AG04449 (cell line): ENCODE results near the gene CXorf65.

ENCODE experiments used
- CTCF ChIA-PET: fragments of 350-600 bp; formaldehyde crosslinking; extraction: SDS; loops from one replicate; lab custom pipeline; 2021; ENCODE audit warnings: antibody characterized with exemption; lab: Yijun Ruan, JAX
- POLR2A ChIA-PET: fragments of 400-600, 350-600 bp; formaldehyde crosslinking; extraction: SDS; loops from one replicate; lab custom pipeline; 2020; ENCODE audit warnings: antibody characterized with exemption, inconsistent platforms; lab: Yijun Ruan, JAX
- DNase-seq: peaks from one replicate; pipeline ENCODE4 v3.0.0-alpha.2; 2010; ENCODE audit warnings: low read depth, low spot score
- H3K4me3 ChIP-seq: 2 replicates; pipeline ENCODE4 v1.5.1; 2011; ENCODE audit warnings: low read depth, mild to moderate bottlenecking, control low read depth, low read length
- CTCF ChIP-seq: IDR thresholded peaks from one replicate; pipeline ENCODE4 v1.5.1; 2011; ENCODE audit warnings: mild to moderate bottlenecking, moderate library complexity, low read length, control low read depth, inconsistent platforms; ENCODE audit not compliant: insufficient read depth; ENCODE audit errors: missing control alignments

The CXorf65 gene

DNA sequence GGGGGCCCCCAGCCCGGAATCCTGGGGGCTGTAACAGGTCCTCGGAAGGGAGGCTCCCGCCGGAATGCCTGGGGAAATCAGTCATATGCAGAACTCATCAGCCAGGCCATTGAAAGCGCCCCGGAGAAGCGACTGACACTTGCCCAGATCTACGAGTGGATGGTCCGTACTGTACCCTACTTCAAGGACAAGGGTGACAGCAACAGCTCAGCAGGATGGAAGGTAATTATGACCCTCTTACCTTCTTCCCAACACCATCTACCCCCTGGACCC lies 9.8 kb downstream of the CXorf65 start:
- no peak for DNase-seq
- CTCF ChIA-PET = interaction anchor here (1.3 kb wide), 1 partner anchor 12 kb away, joined by 3 read pairs; no protein-coding TSS in a partner anchor
- peak overlapping the region; percentile 64 for H3K4me3 ChIP-seq
- POLR2A ChIA-PET = no interaction called here
- TF ChIP-seq CTCF = no peak

DNA sequence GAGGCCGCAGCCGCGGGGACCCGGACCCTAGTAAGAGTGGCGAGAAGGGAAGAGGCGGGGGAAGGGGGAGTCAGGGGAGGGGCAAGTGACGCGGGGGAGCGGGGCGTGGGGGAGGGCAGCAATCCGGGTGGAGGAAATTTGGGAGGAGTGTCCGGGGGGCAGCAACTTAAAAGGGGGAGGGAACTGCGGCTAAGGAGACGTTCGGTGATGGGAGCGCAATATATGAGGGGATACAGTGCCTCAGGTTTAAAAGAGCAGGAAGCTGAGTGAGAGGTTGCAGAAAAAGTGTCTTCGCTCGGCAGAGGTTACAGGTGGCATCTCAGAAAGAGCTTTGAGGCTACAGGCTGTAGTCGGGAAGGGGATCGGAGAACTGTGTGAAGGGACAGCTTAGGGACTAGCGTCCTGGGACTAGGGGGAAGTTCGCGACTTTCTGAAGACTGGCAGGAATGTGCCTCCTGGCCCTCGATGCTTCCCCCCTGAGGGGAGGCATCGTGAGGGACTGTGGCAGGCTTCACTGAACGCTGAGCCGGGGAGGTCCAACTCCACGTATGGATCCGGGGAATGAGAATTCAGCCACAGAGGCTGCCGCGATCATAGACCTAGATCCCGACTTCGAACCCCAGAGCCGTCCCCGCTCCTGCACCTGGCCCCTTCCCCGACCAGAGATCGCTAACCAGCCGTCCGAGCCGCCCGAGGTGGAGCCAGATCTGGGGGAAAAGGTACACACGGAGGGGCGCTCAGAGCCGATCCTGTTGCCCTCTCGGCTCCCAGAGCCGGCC lies 10.4 kb downstream of the CXorf65 start:
- H3K4me3 ChIP-seq = peak overlapping the region; percentile 64
- POLR2A ChIA-PET = no interaction called here
- CTCF ChIA-PET = interaction anchor here (0.7 to 1.3 kb wide), 2 partner anchors 8 to 12 kb away, joined by 3 read pairs; no protein-coding TSS in a partner anchor
- TF ChIP-seq CTCF = no peak
- no peak for DNase-seq

- POLR2A ChIA-PET = no interaction called here
- peak within 1 kb of the TSS; percentile 64 for H3K4me3 ChIP-seq
- TF ChIP-seq CTCF = no peak
- no peak for DNase-seq
- CTCF ChIA-PET = interaction anchor here (0.7 to 1.3 kb wide), 2 partner anchors 9 to 11 kb away, joined by 3 read pairs; no protein-coding TSS in a partner anchor
Measured at GRCh38 chrX:71095555-71095980, 11.0 kb downstream of the CXorf65 start, which contains the start of gene FOXO4. Gene FOXO4 (plus strand): TSS chrX:71095851. CDS start chrX:71096529, 678 bp downstream.

- DNase-seq = no peak
- ChIA-PET POLR2A (no interaction called here), CTCF (no interaction called here)
- TF ChIP-seq CTCF = no peak
- peak overlapping the region; percentile 64 for H3K4me3 ChIP-seq
Measured at GRCh38 chrX:71095033-71095432, 11.5 kb downstream of the CXorf65 start.

- H3K4me3 ChIP-seq = no peak overlapping the region
- no peak for DNase-seq
- POLR2A ChIA-PET = no interaction called here
- CTCF ChIA-PET = no interaction called here
- TF ChIP-seq CTCF = no peak
Measured at GRCh38 chrX:71091263-71091662, 15.3 kb downstream of the CXorf65 start.

- no peak overlapping the region for H3K4me3 ChIP-seq
- DNase-seq = no peak
- CTCF ChIA-PET = interaction anchor here (1.4 kb wide), 1 partner anchor 32 kb away, joined by 4 read pairs; the partner anchor contains the start of gene MED12
- POLR2A ChIA-PET = no interaction called here
- no peak for TF ChIP-seq CTCF
Measured at GRCh38 chrX:71085900-71086299, 20.6 kb downstream of the CXorf65 start.
